Mammary epithelial cell (primary cell): ENCODE measurements around the gene C10orf105.

Experiments used
- CTCF ChIP-seq, 2 donors: IDR thresholded peaks in 1 of 2; conservative IDR thresholded peaks in 1 of 2; 2 replicates each; pipeline ENCODE4 v1.5.1; 2011 to 2012; ENCODE audit warnings: inconsistent platforms in 2 of 2, low read length in 2 of 2, mild to moderate bottlenecking in 2 of 2, control low read depth in 1 of 2, low read depth in 1 of 2; ENCODE audit not compliant: insufficient read depth in 1 of 2; ENCODE audit errors: extremely low read depth in 1 of 2
- EZH2 ChIP-seq: IDR thresholded peaks from 2 replicates; pipeline ENCODE4 v1.6.1; 2012; ENCODE audit warnings: low read length, inconsistent platforms, borderline replicate concordance

- TF ChIP-seq CTCF (conservative IDR thresholded peaks at IDR 0.05 in 1 of 2, IDR thresholded peaks at IDR 0.05 in 1 of 2; ENCODE audit: extremely low read depth in 1 of 2, insufficient read depth in 1 of 2, low read depth in 1 of 2, low read length in 2 of 2) (no peak), EZH2 (no peak)
These were observed 23.8 kb downstream of the C10orf105 start for GRCh38 chr10:71695502-71696476.
